Measurements from ENCODE around the gene HCN4.

GRCh38 chr15:73298522-73299245 is 70.1 kb downstream of the HCN4 start:
- no peak for TF ChIP-seq CTCF (IDR thresholded peaks at IDR 0.05)
- no peak for TF ChIP-seq POLR2A (IDR thresholded peaks at IDR 0.05)
